GM18907 (cell line): ENCODE data around the gene BPIFB3.

Source experiments
- ATAC-seq: cut with Tn5 transposase; IDR thresholded peaks from one replicate; pipeline ENCODE4 v1.9.1; 2021; ENCODE audit warnings: mild to moderate bottlenecking, moderate library complexity; ENCODE audit not compliant: unreplicated experiment

Gene BPIFB3

GRCh38 chr20:33059741-33060390 is 6.2 kb downstream of the BPIFB3 start:
- ATAC-seq = no peak

GRCh38 chr20:33061658-33062028 is 7.9 kb downstream of the BPIFB3 start:
- ATAC-seq = no peak

- ATAC-seq = no peak
Measured at GRCh38 chr20:33062105-33062824, 8.6 kb downstream of the BPIFB3 start.

GRCh38 chr20:33062825-33063149 is 9.1 kb downstream of the BPIFB3 start:
- no peak for ATAC-seq

- ATAC-seq = no peak
Measured at GRCh38 chr20:33063271-33063670, 9.6 kb downstream of the BPIFB3 start.

GRCh38 chr20:33064572-33065287 is 11.0 kb downstream of the BPIFB3 start:
- no peak for ATAC-seq

GRCh38 chr20:33065785-33066184 is 12.1 kb downstream of the BPIFB3 start:
- ATAC-seq = no peak

GRCh38 chr20:33067806-33068205 is 14.1 kb downstream of the BPIFB3 start:
- ATAC-seq = no peak

- no peak for ATAC-seq
Measured at GRCh38 chr20:33068251-33068939, 14.7 kb downstream of the BPIFB3 start.

GRCh38 chr20:33069673-33070072 is 16.0 kb downstream of the BPIFB3 start:
- no peak for ATAC-seq

GRCh38 chr20:33070111-33071053 is 16.7 kb downstream of the BPIFB3 start:
- ATAC-seq = no peak

GRCh38 chr20:33071198-33071597 is 17.5 kb downstream of the BPIFB3 start:
- ATAC-seq = no peak

- no peak for ATAC-seq
Measured at GRCh38 chr20:33072362-33072761, 18.7 kb downstream of the BPIFB3 start.

GRCh38 chr20:33072813-33073212 is 19.1 kb downstream of the BPIFB3 start:
- ATAC-seq = no peak

- no peak for ATAC-seq
Measured at GRCh38 chr20:33074675-33075074, 21.0 kb downstream of the BPIFB3 start.

GRCh38 chr20:33075281-33075680 is 21.6 kb downstream of the BPIFB3 start:
- ATAC-seq = no peak

- ATAC-seq = no peak
Measured at GRCh38 chr20:33076662-33077372, 23.1 kb downstream of the BPIFB3 start.

- no peak for ATAC-seq
Measured at GRCh38 chr20:33079259-33079658, 25.6 kb downstream of the BPIFB3 start, which contains the start of gene BPIFB4. Gene BPIFB4, plus strand, starts transcription at chr20:33079643. Its CDS starts 1,884 bp downstream, at chr20:33081527.

- ATAC-seq = no peak
Measured at GRCh38 chr20:33081411-33082154, 27.9 kb downstream of the BPIFB3 start.
